ENCODE data around the gene CNGA3. TPM values are rescaled to one million over a fixed set of nuclear protein-coding genes. Genes with fewer than 3 reads are reported as not detected.

Gene CNGA3
- total RNA-seq, 2 experiments from 2014 or later = not detected

GRCh38 chr2:98348066-98348561 lies 1.9 kb downstream of the CNGA3 start:
- Mint-ChIP-seq H3K36me3 (peaks cover 2% of the 10 kb centered on the region), H3K27ac (no peak overlapping the region), H3K27me3 (peaks cover 75% of the 10 kb centered on the region), H3K4me3 (no peak overlapping the region), H3K4me1 (peaks cover 6% of the 10 kb centered on the region), H3K9me3 (peaks cover 4% of the 10 kb centered on the region)
- no peak for DNase-seq

- H3K9me3 Mint-ChIP-seq = peaks cover 4% of the 10 kb centered on the region
- H3K27me3 Mint-ChIP-seq = peaks cover 61% of the 10 kb centered on the region
- DNase-seq = no peak
- H3K27ac Mint-ChIP-seq = no peak overlapping the region
- H3K4me3 Mint-ChIP-seq = no peak overlapping the region
- peaks cover 2% of the 10 kb centered on the region for H3K36me3 Mint-ChIP-seq
- H3K4me1 Mint-ChIP-seq = peaks cover 6% of the 10 kb centered on the region
Measured at GRCh38 chr2:98350411-98350810, 4.2 kb downstream of the CNGA3 start.

GRCh38 chr2:98355881-98356280 lies 9.6 kb downstream of the CNGA3 start:
- no peak for DNase-seq
- peaks cover 4% of the 10 kb centered on the region for H3K9me3 Mint-ChIP-seq
- H3K4me3 Mint-ChIP-seq = no peak overlapping the region
- peaks cover 2% of the 10 kb centered on the region for H3K36me3 Mint-ChIP-seq
- no peaks in the 10 kb centered on the region for H3K4me1 Mint-ChIP-seq
- H3K27ac Mint-ChIP-seq = no peak overlapping the region
- H3K27me3 Mint-ChIP-seq = peaks cover 26% of the 10 kb centered on the region

- DNase-seq = no peak
- H3K9me3 Mint-ChIP-seq = no peaks in the 10 kb centered on the region
- H3K27me3 Mint-ChIP-seq = peaks cover 20% of the 10 kb centered on the region
- H3K4me3 Mint-ChIP-seq = no peak overlapping the region
- H3K27ac Mint-ChIP-seq = no peak overlapping the region
- H3K36me3 Mint-ChIP-seq = peaks cover 2% of the 10 kb centered on the region
- H3K4me1 Mint-ChIP-seq = no peaks in the 10 kb centered on the region
Measured at GRCh38 chr2:98356729-98357128, 10.5 kb downstream of the CNGA3 start.

- no peaks in the 10 kb centered on the region for H3K36me3 Mint-ChIP-seq
- H3K4me1 Mint-ChIP-seq = no peaks in the 10 kb centered on the region
- DNase-seq = no peak
- H3K27ac Mint-ChIP-seq = no peak overlapping the region
- H3K9me3 Mint-ChIP-seq = no peaks in the 10 kb centered on the region
- H3K27me3 Mint-ChIP-seq = peaks cover 21% of the 10 kb centered on the region
- no peak overlapping the region for H3K4me3 Mint-ChIP-seq
Measured at GRCh38 chr2:98357849-98358248, 11.6 kb downstream of the CNGA3 start.

- Mint-ChIP-seq H3K4me1 (no peaks in the 10 kb centered on the region), H3K27ac (no peak overlapping the region), H3K4me3 (no peak overlapping the region), H3K36me3 (no peaks in the 10 kb centered on the region), H3K27me3 (peaks cover 26% of the 10 kb centered on the region), H3K9me3 (no peaks in the 10 kb centered on the region)
- DNase-seq = no peak
Measured at GRCh38 chr2:98359986-98360385, 13.7 kb downstream of the CNGA3 start.

GRCh38 chr2:98367721-98368120 lies 21.5 kb downstream of the CNGA3 start:
- Mint-ChIP-seq H3K27ac (no peak overlapping the region), H3K27me3 (peaks cover 13% of the 10 kb centered on the region), H3K36me3 (no peaks in the 10 kb centered on the region), H3K4me1 (no peaks in the 10 kb centered on the region), H3K9me3 (no peaks in the 10 kb centered on the region), H3K4me3 (no peak overlapping the region)
- DNase-seq = no peak

GRCh38 chr2:98369710-98370239 lies 23.5 kb downstream of the CNGA3 start:
- Mint-ChIP-seq H3K4me3 (no peak overlapping the region), H3K9me3 (no peaks in the 10 kb centered on the region), H3K36me3 (no peaks in the 10 kb centered on the region), H3K27ac (no peak overlapping the region), H3K27me3 (peaks cover 10% of the 10 kb centered on the region), H3K4me1 (no peaks in the 10 kb centered on the region)
- DNase-seq = no peak

- H3K36me3 Mint-ChIP-seq = no peaks in the 10 kb centered on the region
- peaks cover 12% of the 10 kb centered on the region for H3K27me3 Mint-ChIP-seq
- H3K27ac Mint-ChIP-seq = no peak overlapping the region
- H3K4me3 Mint-ChIP-seq = no peak overlapping the region
- H3K9me3 Mint-ChIP-seq = no peaks in the 10 kb centered on the region
- no peak for DNase-seq
- no peaks in the 10 kb centered on the region for H3K4me1 Mint-ChIP-seq
Measured at GRCh38 chr2:98372121-98372520, 25.9 kb downstream of the CNGA3 start.

GRCh38 chr2:98372579-98372978 lies 26.3 kb downstream of the CNGA3 start:
- peaks cover 12% of the 10 kb centered on the region for H3K27me3 Mint-ChIP-seq
- no peak for DNase-seq
- no peak overlapping the region for H3K4me3 Mint-ChIP-seq
- H3K27ac Mint-ChIP-seq = no peak overlapping the region
- no peaks in the 10 kb centered on the region for H3K36me3 Mint-ChIP-seq
- no peaks in the 10 kb centered on the region for H3K4me1 Mint-ChIP-seq
- H3K9me3 Mint-ChIP-seq = no peaks in the 10 kb centered on the region

- peaks cover 1% of the 10 kb centered on the region for H3K4me1 Mint-ChIP-seq
- H3K36me3 Mint-ChIP-seq = no peaks in the 10 kb centered on the region
- no peak for DNase-seq
- peaks cover 12% of the 10 kb centered on the region for H3K27me3 Mint-ChIP-seq
- no peaks in the 10 kb centered on the region for H3K9me3 Mint-ChIP-seq
- no peak overlapping the region for H3K4me3 Mint-ChIP-seq
- H3K27ac Mint-ChIP-seq = no peak overlapping the region
Measured at GRCh38 chr2:98374286-98374685, 28.0 kb downstream of the CNGA3 start.

- Mint-ChIP-seq H3K4me1 (peaks cover 1% of the 10 kb centered on the region), H3K27me3 (peaks cover 12% of the 10 kb centered on the region), H3K36me3 (no peaks in the 10 kb centered on the region), H3K27ac (no peak overlapping the region), H3K9me3 (no peaks in the 10 kb centered on the region), H3K4me3 (no peak overlapping the region)
- no peak for DNase-seq
Measured at GRCh38 chr2:98374958-98375570, 28.8 kb downstream of the CNGA3 start.

GRCh38 chr2:98376301-98376910 lies 30.1 kb downstream of the CNGA3 start:
- no peak for DNase-seq
- Mint-ChIP-seq H3K36me3 (no peaks in the 10 kb centered on the region), H3K27me3 (peaks cover 12% of the 10 kb centered on the region), H3K4me1 (peaks cover 1% of the 10 kb centered on the region), H3K9me3 (no peaks in the 10 kb centered on the region), H3K4me3 (no peak overlapping the region), H3K27ac (no peak overlapping the region)

- no peak overlapping the region for H3K27ac Mint-ChIP-seq
- peaks cover 12% of the 10 kb centered on the region for H3K27me3 Mint-ChIP-seq
- no peak overlapping the region for H3K4me3 Mint-ChIP-seq
- H3K36me3 Mint-ChIP-seq = no peaks in the 10 kb centered on the region
- peaks cover 1% of the 10 kb centered on the region for H3K4me1 Mint-ChIP-seq
- DNase-seq = no peak
- H3K9me3 Mint-ChIP-seq = no peaks in the 10 kb centered on the region
Measured at GRCh38 chr2:98376996-98377395, 30.7 kb downstream of the CNGA3 start.

GRCh38 chr2:98377544-98377943 lies 31.3 kb downstream of the CNGA3 start:
- Mint-ChIP-seq H3K9me3 (no peaks in the 10 kb centered on the region), H3K27ac (no peak overlapping the region)

GRCh38 chr2:98378196-98378595 lies 31.9 kb downstream of the CNGA3 start:
- no peak overlapping the region for H3K4me3 Mint-ChIP-seq
- peaks cover 7% of the 10 kb centered on the region for H3K27me3 Mint-ChIP-seq

More at GRCh38 chr2:98377544-98377943, 31.3 kb downstream of the CNGA3 start:
- DNase-seq = no peak
- peaks cover 1% of the 10 kb centered on the region for H3K4me1 Mint-ChIP-seq
- H3K4me3 Mint-ChIP-seq = no peak overlapping the region
- no peaks in the 10 kb centered on the region for H3K36me3 Mint-ChIP-seq
- peaks cover 12% of the 10 kb centered on the region for H3K27me3 Mint-ChIP-seq

More at GRCh38 chr2:98378196-98378595, 31.9 kb downstream of the CNGA3 start:
- no peaks in the 10 kb centered on the region for H3K9me3 Mint-ChIP-seq
- no peak for DNase-seq
- H3K36me3 Mint-ChIP-seq = no peaks in the 10 kb centered on the region
- H3K4me1 Mint-ChIP-seq = peaks cover 1% of the 10 kb centered on the region
- no peak overlapping the region for H3K27ac Mint-ChIP-seq

Data from activated naive CD8-positive, alpha-beta T cell treated with anti-CD3 and anti-CD28 coated beads for 36 hours (primary cell).